GM12878 (cell line): ENCODE data around the gene CXCL9. TPM values are rescaled to one million over a fixed set of nuclear protein-coding genes. Genes with fewer than 3 reads are reported as not detected.

Experiments used
- BCL11A ChIP-seq: IDR thresholded peaks from 2 replicates; pipeline ENCODE4 v1.6.1; 2011; ENCODE audit warnings: low read depth, low read length
- BHLHE40 ChIP-seq, 2 experiments: fragments of 450-650 bp in 1 of 2; IDR thresholded peaks; 2 replicates each; pipeline ENCODE4 v1.6.1; 2011 to 2017; ENCODE audit warnings: low read depth in 2 of 2, borderline replicate concordance in 1 of 2, improper control_type of control experiment in 1 of 2, low read length in 1 of 2, mild to moderate bottlenecking in 1 of 2
- CHD2 ChIP-seq: IDR thresholded peaks from 2 replicates; pipeline ENCODE4 v1.6.1; 2011; ENCODE audit warnings: low read depth, low read length, improper control_type of control experiment, borderline replicate concordance
- CTCF ChIP-seq, 3 experiments: IDR thresholded peaks in 2 of 3; conservative IDR thresholded peaks in 1 of 3; 2 replicates each; pipeline ENCODE4 v1.5.1; 2011; ENCODE audit warnings: low read depth in 3 of 3, low read length in 3 of 3, mild to moderate bottlenecking in 3 of 3, control low read depth in 2 of 3, moderate library complexity in 2 of 3, inconsistent platforms in 1 of 3, mixed read lengths in 1 of 3; ENCODE audit not compliant: control insufficient read depth in 2 of 3, insufficient read depth in 1 of 3; ENCODE audit errors: extremely low read depth in 1 of 3
- DPF2 ChIP-seq: fragments of 450-650 bp; IDR thresholded peaks from 2 replicates; pipeline ENCODE4 v1.6.1; 2017; ENCODE audit warnings: mild to moderate bottlenecking
- EP300 ChIP-seq, 2 experiments: fragments of 150-350 bp in 1 of 2; IDR thresholded peaks; 2 replicates each; pipeline ENCODE4 v1.6.1; 2011 to 2012; ENCODE audit warnings: low read depth in 2 of 2, low read length in 2 of 2, borderline replicate concordance in 1 of 2, improper control_type of control experiment in 1 of 2, inconsistent platforms in 1 of 2; ENCODE audit not compliant: control insufficient read depth in 1 of 2
- IKZF1 ChIP-seq: fragments of 450-650 bp; conservative IDR thresholded peaks from 2 replicates; pipeline ENCODE4 v1.6.1; 2017; ENCODE audit warnings: antibody characterized with exemption, mild to moderate bottlenecking
- MTA2 ChIP-seq: fragments of 450-650 bp; IDR thresholded peaks from 2 replicates; pipeline ENCODE4 v1.6.1; 2016; ENCODE audit warnings: low read depth, mild to moderate bottlenecking, moderate library complexity
- MTA3 ChIP-seq: IDR thresholded peaks from 2 replicates; pipeline ENCODE4 v1.6.1; 2012; ENCODE audit warnings: low read length, inconsistent platforms, borderline replicate concordance
- NBN ChIP-seq: fragments of 450-650 bp; IDR thresholded peaks from 2 replicates; pipeline ENCODE4 v1.6.1; 2016
- NFIC ChIP-seq: IDR thresholded peaks from 2 replicates; pipeline ENCODE4 v1.6.1; 2012; ENCODE audit warnings: low read depth, mild to moderate bottlenecking, inconsistent platforms, low read length, moderate library complexity
- RAD21 ChIP-seq: IDR thresholded peaks from 2 replicates; pipeline ENCODE4 v1.6.1; 2011; ENCODE audit warnings: mild to moderate bottlenecking, low read depth, low read length, moderate library complexity; ENCODE audit not compliant: insufficient read depth
- RCOR1 ChIP-seq: conservative IDR thresholded peaks from 2 replicates; pipeline ENCODE4 v1.6.1; 2012; ENCODE audit warnings: low read depth, low read length, improper control_type of control experiment
- SPI1 ChIP-seq: IDR thresholded peaks from 2 replicates; pipeline ENCODE4 v1.6.1; 2011; ENCODE audit warnings: low read depth, mild to moderate bottlenecking, low read length, moderate library complexity, borderline replicate concordance; ENCODE audit not compliant: insufficient read depth
- SREBF1 ChIP-seq: IDR thresholded peaks from 2 replicates; pipeline ENCODE4 v1.6.1; 2012; ENCODE audit warnings: mild to moderate bottlenecking, low read length
- SRF ChIP-seq, 2 experiments: IDR thresholded peaks; 2 replicates each; pipeline ENCODE4 v1.6.1; 2011; ENCODE audit warnings: low read depth in 2 of 2, low read length in 2 of 2, mild to moderate bottlenecking in 1 of 2, moderate library complexity in 1 of 2
- TBL1XR1 ChIP-seq: IDR thresholded peaks from 2 replicates; pipeline ENCODE4 v1.6.1; 2012; ENCODE audit warnings: low read depth, low read length, improper control_type of control experiment
- TCF12 ChIP-seq: IDR thresholded peaks from 2 replicates; pipeline ENCODE4 v1.6.1; 2011; ENCODE audit warnings: low read depth, mild to moderate bottlenecking, low read length
- TCF3 ChIP-seq: IDR thresholded peaks from 2 replicates; pipeline ENCODE4 v1.6.1; 2012; ENCODE audit warnings: low read depth, mild to moderate bottlenecking, low read length, borderline replicate concordance; ENCODE audit not compliant: insufficient read depth
- ZNF217 ChIP-seq: fragments of 450-650 bp; IDR thresholded peaks from 2 replicates; pipeline ENCODE4 v1.6.1; 2017; ENCODE audit warnings: antibody characterized with exemption, mild to moderate bottlenecking
- ZNF24 ChIP-seq: fragments of 450-650 bp; IDR thresholded peaks from 2 replicates; pipeline ENCODE4 v1.6.1; 2017; ENCODE audit warnings: antibody characterized with exemption, mild to moderate bottlenecking
- polyA plus RNA-seq, 11 experiments: library from polyadenylated mRNA; depleted of rRNA in 4 of 11; unstranded in 6 of 11; stranded (reverse) in 5 of 11; fragments of >200 nt; fragmentation: Nextera tagmentation in 4 of 11; fragmentation: Illumina TruSeq in 1 of 11; extraction: Ambion mirVana in 4 of 11; extraction: Trizol in 1 of 11; gene quantifications; 1 replicate in 1 of 11; 2 replicates in 10 of 11; pipeline versions ENCODE4 v1.2.1 to v1.2.3, GENCODE V29; 2011 to 2016; ENCODE audit warnings: inconsistent platforms in 2 of 11, missing spikeins in 2 of 11, low read depth in 1 of 11
- total RNA-seq, 4 experiments: library from RNA; depleted of rRNA in 3 of 4; stranded (reverse); fragments of >200 nt in 3 of 4; fragmentation: Illumina TruSeq in 1 of 4; extraction: Trizol in 1 of 4; gene quantifications; 2 replicates each; pipeline versions ENCODE4 v1.2.1 to v1.2.3, GENCODE V29; 2013 to 2021
- TF ChIP-seq, protein P1 (sequence below): fragments of 450-650 bp; formaldehyde crosslinking; IDR thresholded peaks from 2 replicates; pipeline ENCODE4 v1.5.0; 2022; ENCODE audit warnings: mild to moderate bottlenecking, missing genetic modification characterization
- TF ChIP-seq, protein P2 (sequence below): fragments of 450-650 bp; IDR thresholded peaks from 2 replicates; pipeline ENCODE4 v1.6.1; 2017; ENCODE audit warnings: low read depth, mild to moderate bottlenecking, moderate library complexity

CXCL9 gene
- total and polyA plus RNA-seq, 10 of the 15 experiments (the other 5 are each of a cell fraction or from before 2014, with no cell fraction given): 0.03 to 0.46 (median 0.22) TPM; not detected in 1

- TF ChIP-seq RAD21 (0 out of 2 replicates have a peak, but pooled peaks have one; percentile 10), SPI1 (0 out of 2 replicates have a peak, but pooled peaks have one; percentile 34), DPF2 (peak; percentile 94), TBL1XR1 (no peak; the same call in 1 of the 2 replicates), CTCF (IDR thresholded peaks at IDR 0.05 in 2 of 3, conservative IDR thresholded peaks at IDR 0.05 in 1 of 3; ENCODE audit: control insufficient read depth in 2 of 3, extremely low read depth in 1 of 3, insufficient read depth in 1 of 3, low read depth in 3 of 3, low read length in 3 of 3) (no peak), EP300 (IDR thresholded peaks at IDR 0.05; ENCODE audit: borderline replicate concordance in 1 of 2, control insufficient read depth in 1 of 2, low read depth in 2 of 2, low read length in 2 of 2) (peak; percentile 26 to 85; a peak in 2 of 4 replicates), RCOR1 (0 out of 2 replicates have a peak, but pooled peaks have one; percentile 73), NFIC (peak; percentile 83), MTA3 (peak; percentile 71; the same call in 1 of the 2 replicates), CHD2 (peak; percentile 43; the same call in 1 of the 2 replicates), ZNF217 (peak; percentile 92), TCF3 (0 out of 2 replicates have a peak, but pooled peaks have one; percentile 5), NBN (peak; percentile 63), MTA2 (peak; percentile 89), IKZF1 (peak; percentile 82), BCL11A (peak; percentile 81), BHLHE40 (IDR thresholded peaks at IDR 0.05; ENCODE audit: borderline replicate concordance in 1 of 2, low read depth in 2 of 2, low read length in 1 of 2) (peak; percentile 18 to 21; a peak in 1 of 4 replicates), SRF (IDR thresholded peaks at IDR 0.05; ENCODE audit: low read depth in 2 of 2, low read length in 2 of 2) (0 out of 4 replicates have a peak, but pooled peaks of 1 of the 2 experiments have one; percentile 17), TCF12 (no peak), ZNF24 (0 out of 2 replicates have a peak, but pooled peaks have one; percentile 38), SREBF1 (peak; percentile 31; the same call in 1 of the 2 replicates)
- TF ChIP-seq, protein P1, sequence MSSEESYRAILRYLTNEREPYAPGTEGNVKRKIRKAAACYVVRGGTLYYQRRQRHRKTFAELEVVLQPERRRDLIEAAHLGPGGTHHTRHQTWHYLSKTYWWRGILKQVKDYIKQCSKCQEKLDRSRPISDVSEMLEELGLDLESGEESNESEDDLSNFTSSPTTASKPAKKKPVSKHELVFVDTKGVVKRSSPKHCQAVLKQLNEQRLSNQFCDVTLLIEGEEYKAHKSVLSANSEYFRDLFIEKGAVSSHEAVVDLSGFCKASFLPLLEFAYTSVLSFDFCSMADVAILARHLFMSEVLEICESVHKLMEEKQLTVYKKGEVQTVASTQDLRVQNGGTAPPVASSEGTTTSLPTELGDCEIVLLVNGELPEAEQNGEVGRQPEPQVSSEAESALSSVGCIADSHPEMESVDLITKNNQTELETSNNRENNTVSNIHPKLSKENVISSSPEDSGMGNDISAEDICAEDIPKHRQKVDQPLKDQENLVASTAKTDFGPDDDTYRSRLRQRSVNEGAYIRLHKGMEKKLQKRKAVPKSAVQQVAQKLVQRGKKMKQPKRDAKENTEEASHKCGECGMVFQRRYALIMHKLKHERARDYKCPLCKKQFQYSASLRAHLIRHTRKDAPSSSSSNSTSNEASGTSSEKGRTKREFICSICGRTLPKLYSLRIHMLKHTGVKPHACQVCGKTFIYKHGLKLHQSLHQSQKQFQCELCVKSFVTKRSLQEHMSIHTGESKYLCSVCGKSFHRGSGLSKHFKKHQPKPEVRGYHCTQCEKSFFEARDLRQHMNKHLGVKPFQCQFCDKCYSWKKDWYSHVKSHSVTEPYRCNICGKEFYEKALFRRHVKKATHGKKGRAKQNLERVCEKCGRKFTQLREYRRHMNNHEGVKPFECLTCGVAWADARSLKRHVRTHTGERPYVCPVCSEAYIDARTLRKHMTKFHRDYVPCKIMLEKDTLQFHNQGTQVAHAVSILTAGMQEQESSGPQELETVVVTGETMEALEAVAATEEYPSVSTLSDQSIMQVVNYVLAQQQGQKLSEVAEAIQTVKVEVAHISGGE: no peak
- TF ChIP-seq, protein P2, sequence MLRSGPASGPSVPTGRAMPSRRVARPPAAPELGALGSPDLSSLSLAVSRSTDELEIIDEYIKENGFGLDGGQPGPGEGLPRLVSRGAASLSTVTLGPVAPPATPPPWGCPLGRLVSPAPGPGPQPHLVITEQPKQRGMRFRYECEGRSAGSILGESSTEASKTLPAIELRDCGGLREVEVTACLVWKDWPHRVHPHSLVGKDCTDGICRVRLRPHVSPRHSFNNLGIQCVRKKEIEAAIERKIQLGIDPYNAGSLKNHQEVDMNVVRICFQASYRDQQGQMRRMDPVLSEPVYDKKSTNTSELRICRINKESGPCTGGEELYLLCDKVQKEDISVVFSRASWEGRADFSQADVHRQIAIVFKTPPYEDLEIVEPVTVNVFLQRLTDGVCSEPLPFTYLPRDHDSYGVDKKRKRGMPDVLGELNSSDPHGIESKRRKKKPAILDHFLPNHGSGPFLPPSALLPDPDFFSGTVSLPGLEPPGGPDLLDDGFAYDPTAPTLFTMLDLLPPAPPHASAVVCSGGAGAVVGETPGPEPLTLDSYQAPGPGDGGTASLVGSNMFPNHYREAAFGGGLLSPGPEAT: peak; percentile 72
Observed at GRCh38 chr4:76055016-76055415, 47.7 kb upstream of the CXCL9 start (continued).
